ENCODE results near the gene TNNC1. TPM values are rescaled to one million over a fixed set of nuclear protein-coding genes. Genes with fewer than 3 reads are reported as not detected.

Gene TNNC1
- total RNA-seq, 2 donors from 2014 or later, result 10.8 to 14.4 TPM

- H3K4me1 Mint-ChIP-seq (ENCODE audit: low read depth), result no peaks in the 10 kb centered on the region
- H3K4me3 Mint-ChIP-seq, result no peak overlapping the region
- DNase-seq, result no peak
- no peaks in the 10 kb centered on the region for H3K9me3 Mint-ChIP-seq
- no peak overlapping the region for H3K27ac Mint-ChIP-seq
- no peak for ATAC-seq (replicated peaks in 1 of 2)
- H3K27me3 Mint-ChIP-seq (ENCODE audit: low read depth), result no peaks in the 10 kb centered on the region
- H3K36me3 Mint-ChIP-seq (ENCODE audit: insufficient read depth in 2 of 2), result peaks cover 0 to 6% of the 10 kb centered on the region in 2 donors
Measured at GRCh38 chr3:52479877-52480575, 26.2 kb upstream of the TNNC1 start.

GRCh38 chr3:52479037-52479876, 25.4 kb upstream of the TNNC1 start:
- H3K36me3 Mint-ChIP-seq (ENCODE audit: insufficient read depth in 2 of 2), result peaks cover 0 to 6% of the 10 kb centered on the region in 2 donors
- no peaks in the 10 kb centered on the region for H3K9me3 Mint-ChIP-seq
- no peaks in the 10 kb centered on the region for H3K27me3 Mint-ChIP-seq (ENCODE audit: low read depth)
- no peak overlapping the region for H3K4me3 Mint-ChIP-seq
- no peak for DNase-seq
- ATAC-seq (replicated peaks in 1 of 2), result no peak
- no peaks in the 10 kb centered on the region for H3K4me1 Mint-ChIP-seq (ENCODE audit: low read depth)
- no peak overlapping the region for H3K27ac Mint-ChIP-seq

- no peak overlapping the region for H3K27ac Mint-ChIP-seq
- H3K4me3 Mint-ChIP-seq, result no peak overlapping the region
- no peak for ATAC-seq (replicated peaks in 1 of 2)
- peaks cover 0 to 9% of the 10 kb centered on the region in 2 donors for H3K36me3 Mint-ChIP-seq (ENCODE audit: insufficient read depth in 2 of 2)
- no peaks in the 10 kb centered on the region for H3K27me3 Mint-ChIP-seq (ENCODE audit: low read depth)
- H3K4me1 Mint-ChIP-seq (ENCODE audit: low read depth), result no peaks in the 10 kb centered on the region
- DNase-seq, result no peak
- H3K9me3 Mint-ChIP-seq, result no peaks in the 10 kb centered on the region
Measured at GRCh38 chr3:52477796-52478095, 23.9 kb upstream of the TNNC1 start.

GRCh38 chr3:52477076-52477795, 23.4 kb upstream of the TNNC1 start:
- Mint-ChIP-seq H3K9me3 (no peaks in the 10 kb centered on the region), H3K4me1 (ENCODE audit: low read depth) (no peaks in the 10 kb centered on the region), H3K27ac (no peak overlapping the region), H3K27me3 (ENCODE audit: low read depth) (no peaks in the 10 kb centered on the region), H3K4me3 (no peak overlapping the region), H3K36me3 (ENCODE audit: insufficient read depth in 2 of 2) (peaks cover 0 to 9% of the 10 kb centered on the region in 2 donors)
- DNase-seq (no peak), ATAC-seq (replicated peaks in 1 of 2) (no peak)

- no peak overlapping the region for H3K27ac Mint-ChIP-seq
- no peaks in the 10 kb centered on the region for H3K4me1 Mint-ChIP-seq (ENCODE audit: low read depth)
- H3K36me3 Mint-ChIP-seq (ENCODE audit: insufficient read depth in 2 of 2), result peaks cover 0 to 7% of the 10 kb centered on the region in 2 donors
Measured at GRCh38 chr3:52473026-52473425, 19.2 kb upstream of the TNNC1 start.

GRCh38 chr3:52472239-52473000, 18.6 kb upstream of the TNNC1 start:
- no peaks in the 10 kb centered on the region for H3K9me3 Mint-ChIP-seq
- no peak overlapping the region for H3K4me3 Mint-ChIP-seq
- ATAC-seq (replicated peaks in 1 of 2), result no peak
- H3K27me3 Mint-ChIP-seq (ENCODE audit: low read depth), result no peaks in the 10 kb centered on the region
- no peak overlapping the region for H3K27ac Mint-ChIP-seq
- DNase-seq, result no peak
- peaks cover 0 to 7% of the 10 kb centered on the region in 2 donors for H3K36me3 Mint-ChIP-seq (ENCODE audit: insufficient read depth in 2 of 2)
- no peaks in the 10 kb centered on the region for H3K4me1 Mint-ChIP-seq (ENCODE audit: low read depth)

More at GRCh38 chr3:52473026-52473425, 19.2 kb upstream of the TNNC1 start:
- ATAC-seq (replicated peaks in 1 of 2), result no peak
- DNase-seq, result no peak
- Mint-ChIP-seq H3K9me3 (no peaks in the 10 kb centered on the region), H3K27me3 (ENCODE audit: low read depth) (no peaks in the 10 kb centered on the region), H3K4me3 (no peak overlapping the region)

- H3K27ac Mint-ChIP-seq, result no peak overlapping the region
- peaks cover 0 to 4% of the 10 kb centered on the region in 2 donors for H3K36me3 Mint-ChIP-seq (ENCODE audit: insufficient read depth in 2 of 2)
- ATAC-seq (replicated peaks in 1 of 2), result peak; percentile 36 to 50
- H3K27me3 Mint-ChIP-seq (ENCODE audit: low read depth), result no peaks in the 10 kb centered on the region
- peak; percentile 24 to 40 for DNase-seq
- no peaks in the 10 kb centered on the region for H3K9me3 Mint-ChIP-seq
- no peak overlapping the region for H3K4me3 Mint-ChIP-seq
- H3K4me1 Mint-ChIP-seq (ENCODE audit: low read depth), result no peaks in the 10 kb centered on the region
Measured at GRCh38 chr3:52471371-52472238, 17.8 kb upstream of the TNNC1 start.

GRCh38 chr3:52470920-52471319, 17.1 kb upstream of the TNNC1 start:
- Mint-ChIP-seq H3K4me1 (ENCODE audit: low read depth) (no peaks in the 10 kb centered on the region), H3K27ac (no peak overlapping the region), H3K4me3 (no peak overlapping the region), H3K27me3 (ENCODE audit: low read depth) (no peaks in the 10 kb centered on the region), H3K36me3 (ENCODE audit: insufficient read depth in 2 of 2) (peaks cover 0 to 4% of the 10 kb centered on the region in 2 donors), H3K9me3 (no peaks in the 10 kb centered on the region)
- DNase-seq (no peak), ATAC-seq (replicated peaks in 1 of 2) (no peak)

GRCh38 chr3:52469001-52469400, 15.2 kb upstream of the TNNC1 start:
- Mint-ChIP-seq H3K27ac (peak overlapping the region; percentile 32), H3K4me1 (ENCODE audit: low read depth) (no peaks in the 10 kb centered on the region), H3K9me3 (no peaks in the 10 kb centered on the region), H3K36me3 (ENCODE audit: insufficient read depth in 2 of 2) (peaks cover 0 to 5% of the 10 kb centered on the region in 2 donors), H3K4me3 (no peak overlapping the region), H3K27me3 (ENCODE audit: low read depth) (no peaks in the 10 kb centered on the region)
- ATAC-seq (replicated peaks in 1 of 2) (no peak), DNase-seq (no peak)

GRCh38 chr3:52468336-52468735, 14.5 kb upstream of the TNNC1 start:
- Mint-ChIP-seq H3K9me3 (no peaks in the 10 kb centered on the region), H3K36me3 (ENCODE audit: insufficient read depth in 2 of 2) (peaks cover 0 to 2% of the 10 kb centered on the region in 2 donors), H3K27me3 (ENCODE audit: low read depth) (no peaks in the 10 kb centered on the region), H3K27ac (no peak overlapping the region), H3K4me3 (no peak overlapping the region), H3K4me1 (ENCODE audit: low read depth) (no peaks in the 10 kb centered on the region)
- ATAC-seq (replicated peaks in 1 of 2), result no peak
- no peak for DNase-seq

- Mint-ChIP-seq H3K9me3 (no peaks in the 10 kb centered on the region), H3K4me3 (no peak overlapping the region), H3K27ac (no peak overlapping the region), H3K36me3 (ENCODE audit: insufficient read depth in 2 of 2) (peaks cover 2 to 8% of the 10 kb centered on the region in 2 donors), H3K4me1 (ENCODE audit: low read depth) (no peaks in the 10 kb centered on the region), H3K27me3 (ENCODE audit: low read depth) (no peaks in the 10 kb centered on the region)
- no peak for ATAC-seq (replicated peaks in 1 of 2)
- no peak for DNase-seq
Measured at GRCh38 chr3:52463416-52463815, 9.6 kb upstream of the TNNC1 start.

GRCh38 chr3:52461874-52462273, 8.0 kb upstream of the TNNC1 start:
- peaks cover 7% of the 10 kb centered on the region for H3K4me1 Mint-ChIP-seq (ENCODE audit: low read depth)
- H3K9me3 Mint-ChIP-seq, result no peaks in the 10 kb centered on the region
- H3K27me3 Mint-ChIP-seq (ENCODE audit: low read depth), result no peaks in the 10 kb centered on the region
- H3K27ac Mint-ChIP-seq, result no peak overlapping the region
- peaks cover 2 to 11% of the 10 kb centered on the region in 2 donors for H3K36me3 Mint-ChIP-seq (ENCODE audit: insufficient read depth in 2 of 2)
- ATAC-seq (replicated peaks in 1 of 2), result no peak
- H3K4me3 Mint-ChIP-seq, result no peak overlapping the region
- no peak for DNase-seq
